Anterior cingulate cortex (tissue), 58 donors: ENCODE measurements around the gene SMAGP.
"Not testable (repeated sequence)": the region's sequence is repeated elsewhere in the genome, so short reads cannot be mapped to it uniquely, and the experiment has no call there.

Experiments
- DNase-seq, 58 donors: peaks; one replicate each; lab custom pipeline; 2025; lab: John Stamatoyannopoulos, UW

Gene SMAGP

DNA sequence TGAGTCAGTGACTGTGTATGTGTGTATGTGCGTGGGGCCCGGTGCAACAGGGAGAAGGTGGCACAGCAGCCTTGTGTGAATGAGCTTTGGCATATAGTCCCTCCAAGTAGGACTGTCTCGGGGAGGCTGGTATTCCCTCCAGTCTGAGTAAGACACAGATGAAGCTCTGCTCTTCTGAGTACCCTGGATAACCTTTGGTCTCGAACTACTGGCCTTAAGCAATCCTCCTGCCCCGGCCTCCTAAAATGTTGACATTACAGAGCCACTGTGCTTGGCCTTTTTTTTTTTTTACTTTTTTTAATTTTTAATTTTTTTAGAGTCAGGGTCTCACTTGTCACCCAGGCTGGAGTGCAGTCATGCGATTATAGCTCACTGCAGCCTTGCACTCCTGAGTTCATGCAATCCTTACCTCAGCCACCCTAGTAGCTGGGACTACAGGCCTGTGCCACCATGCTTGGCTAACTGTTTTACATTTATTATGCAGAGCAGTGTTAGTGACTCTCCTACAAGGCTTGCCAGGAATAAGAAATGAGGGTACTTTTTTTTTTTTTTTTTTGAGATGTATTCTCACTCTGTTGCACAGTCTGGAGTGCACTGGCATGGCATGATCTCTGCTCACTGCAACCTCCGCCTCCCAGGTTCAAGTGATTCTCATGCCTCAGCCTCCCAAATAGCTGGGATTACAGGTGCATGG, 41.0 kb downstream of the SMAGP start:
- no peak for DNase-seq

DNA sequence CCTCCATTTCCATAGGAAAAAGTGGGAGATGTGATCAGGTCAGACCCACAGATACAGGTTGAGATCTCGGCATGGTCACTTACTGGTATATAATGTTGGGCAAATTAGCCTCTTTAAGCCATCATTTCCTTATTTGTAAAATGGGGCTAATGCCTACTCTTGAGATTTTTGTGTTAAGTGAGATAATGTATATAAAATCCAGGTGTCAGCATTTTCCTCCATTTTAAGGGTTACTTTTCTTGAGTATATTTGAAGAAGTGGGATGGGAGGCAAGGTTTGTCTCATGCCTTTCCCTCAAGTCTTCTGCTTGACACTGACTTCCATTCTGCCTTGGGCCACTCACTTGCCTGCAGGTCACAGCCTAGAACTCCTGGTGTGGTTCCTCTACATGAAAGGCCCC, 42.3 kb downstream of the SMAGP start:
- DNase-seq = no peak

DNA sequence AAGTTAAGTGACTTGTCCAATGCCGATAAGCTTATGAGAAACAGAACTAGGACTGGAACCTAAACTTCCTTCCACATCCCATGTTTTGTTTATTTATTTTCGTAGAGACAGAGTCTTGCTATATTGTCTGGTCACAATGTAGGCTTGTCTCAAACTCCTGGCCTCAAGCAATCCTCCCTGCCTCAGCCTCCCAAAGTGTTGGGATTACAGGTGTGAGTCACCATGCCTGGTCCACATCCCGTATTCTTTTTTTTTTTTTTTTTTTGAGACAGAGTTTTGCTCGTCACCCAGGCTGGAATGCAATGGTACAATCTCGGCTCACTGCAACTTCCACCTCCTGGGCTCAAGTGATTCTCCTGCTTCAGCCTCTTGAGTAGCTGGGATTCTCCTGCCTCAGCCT, 43.1 kb downstream of the SMAGP start:
- DNase-seq = not testable (repeated sequence)

DNA sequence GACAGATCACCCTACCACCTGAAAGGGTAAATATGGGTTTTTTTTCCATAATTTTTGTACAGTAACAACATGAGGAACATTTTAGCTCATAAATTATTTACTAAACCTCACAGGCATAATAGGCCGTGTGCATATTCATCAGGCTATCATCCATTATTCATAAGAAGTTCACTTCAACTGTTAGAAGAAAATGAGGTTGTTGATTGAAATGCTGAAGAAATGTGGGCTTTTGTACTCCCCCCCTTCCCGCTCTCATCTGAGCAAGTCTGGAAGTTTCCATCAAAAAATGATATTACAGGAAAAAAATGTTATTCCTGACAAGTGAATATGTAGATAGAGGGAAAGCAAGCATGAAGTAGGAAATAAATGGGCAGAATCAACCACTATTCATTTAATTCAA, 44.4 kb downstream of the SMAGP start:
- DNase-seq = no peak

DNA sequence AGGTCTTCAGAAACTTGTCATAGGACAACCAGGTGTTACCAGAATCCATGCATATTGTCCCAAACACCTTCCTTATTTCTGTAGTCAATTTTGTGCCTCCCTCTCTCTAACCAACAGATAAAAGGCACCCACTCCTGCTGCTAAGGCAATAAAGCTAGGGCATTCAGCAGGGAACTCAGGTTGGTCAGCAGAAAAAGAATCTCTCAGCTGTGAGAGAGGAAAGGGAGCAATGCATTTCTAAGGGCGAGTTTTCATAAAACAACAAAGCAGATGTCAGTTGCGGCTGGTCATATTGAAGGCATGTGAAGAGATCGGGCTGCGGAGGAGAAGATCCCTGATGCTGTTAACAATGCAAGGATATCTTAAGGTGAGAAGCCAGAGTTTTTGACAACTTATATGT, 45.0 kb downstream of the SMAGP start:
- DNase-seq = no peak

DNA sequence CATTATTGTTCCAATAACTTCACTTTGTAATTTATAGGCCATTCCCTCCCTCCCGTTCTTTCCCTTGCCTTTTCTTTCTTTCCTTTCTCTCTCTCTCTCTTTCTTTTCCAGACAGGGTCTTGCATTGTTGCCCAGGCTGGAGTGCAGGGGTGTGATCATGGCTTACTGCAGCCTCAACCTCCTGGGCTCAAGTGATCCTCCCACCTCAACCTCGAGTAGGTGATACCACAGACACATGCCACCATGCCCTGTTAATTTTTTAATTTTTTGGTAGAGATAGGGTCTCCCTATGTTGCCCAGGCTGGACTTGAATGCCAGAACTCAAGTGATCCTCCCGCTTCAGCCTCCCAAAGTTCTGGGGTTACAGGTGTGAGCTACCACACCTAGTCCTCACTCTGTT, 45.6 kb downstream of the SMAGP start:
- DNase-seq = no peak

DNA sequence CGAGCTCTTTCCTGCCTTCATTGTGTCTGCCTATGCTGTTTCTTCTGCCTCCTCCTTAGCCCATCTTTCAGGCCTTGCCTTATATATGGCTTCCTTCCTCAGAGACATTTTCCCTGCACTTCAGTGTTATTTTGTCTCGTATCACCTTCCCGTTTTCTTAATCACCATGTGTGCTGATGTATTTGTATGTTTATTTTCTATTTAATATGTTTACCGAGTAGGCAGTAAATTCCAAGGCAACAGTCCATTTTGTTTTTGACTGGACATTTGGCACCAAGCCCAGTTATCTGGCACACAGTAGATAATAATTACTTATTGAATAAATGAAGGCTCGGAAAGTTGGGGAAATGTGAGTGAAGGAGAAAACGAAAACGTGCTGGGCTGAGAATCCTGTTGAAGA, 47.8 kb downstream of the SMAGP start:
- DNase-seq = peak in 1 of 58 donors; percentile 21

DNA sequence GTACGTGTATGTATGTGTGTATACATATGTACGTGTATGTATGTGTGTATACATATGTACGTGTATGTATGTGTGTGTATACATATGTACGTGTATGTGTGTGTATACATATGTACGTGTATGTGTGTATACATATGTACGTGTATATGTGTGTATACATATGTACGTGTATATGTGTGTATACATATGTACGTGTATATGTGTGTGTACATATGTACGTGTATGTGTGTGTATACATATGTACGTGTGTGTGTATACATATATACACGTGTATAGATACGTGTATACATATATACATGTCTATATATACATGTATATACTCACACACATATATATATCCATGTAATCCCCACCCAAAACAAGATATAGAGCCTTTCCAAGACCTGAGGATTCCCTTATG, 50.4 kb downstream of the SMAGP start:
- not testable (repeated sequence) for DNase-seq

DNA sequence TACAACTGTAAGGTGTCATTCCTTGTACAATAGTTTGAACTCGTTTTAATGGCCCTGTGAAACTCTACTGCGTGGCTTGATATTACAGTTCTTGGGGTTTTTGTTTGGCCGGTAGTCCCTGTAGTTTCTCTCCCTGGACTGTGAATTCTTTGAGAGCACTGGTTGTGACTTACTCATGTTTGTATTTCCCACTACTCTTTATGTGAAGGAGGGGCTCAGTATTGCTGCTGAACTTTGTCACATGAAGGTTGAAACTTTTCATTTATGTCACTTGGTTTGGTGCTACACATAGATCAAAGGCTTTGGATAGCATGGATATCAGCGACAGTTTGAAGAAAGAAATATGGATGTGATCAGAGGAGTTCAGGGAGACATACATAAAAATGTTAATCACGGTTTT, 50.9 kb downstream of the SMAGP start:
- no peak for DNase-seq

DNA sequence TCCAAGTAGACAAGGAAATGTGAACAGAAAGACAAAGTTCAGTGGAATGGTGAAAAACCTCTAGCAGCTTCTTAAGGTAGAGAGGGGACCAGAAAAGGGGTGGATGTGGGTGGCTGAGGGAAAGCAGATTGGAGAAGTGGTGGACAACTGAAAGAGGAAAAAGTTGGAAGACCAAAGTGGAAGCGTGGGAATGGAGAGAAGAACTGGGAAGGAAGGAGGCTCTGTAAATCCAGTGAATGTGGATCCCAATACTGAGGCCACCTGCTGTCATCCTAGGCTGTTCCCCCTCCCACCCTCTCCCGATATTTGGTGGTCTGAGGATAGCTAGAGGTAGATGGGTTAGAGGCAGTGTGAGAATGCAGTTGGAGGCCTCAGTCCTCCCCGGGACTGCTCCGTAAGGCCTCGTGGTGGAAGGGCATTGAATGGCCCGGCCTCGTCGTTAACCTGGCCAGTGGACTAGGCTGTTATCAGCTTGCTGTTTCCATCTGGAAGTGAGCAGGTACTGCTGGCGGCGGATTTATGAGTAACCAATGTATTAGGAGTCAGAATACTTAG, 51.5 kb downstream of the SMAGP start:
- DNase-seq = no peak

DNA sequence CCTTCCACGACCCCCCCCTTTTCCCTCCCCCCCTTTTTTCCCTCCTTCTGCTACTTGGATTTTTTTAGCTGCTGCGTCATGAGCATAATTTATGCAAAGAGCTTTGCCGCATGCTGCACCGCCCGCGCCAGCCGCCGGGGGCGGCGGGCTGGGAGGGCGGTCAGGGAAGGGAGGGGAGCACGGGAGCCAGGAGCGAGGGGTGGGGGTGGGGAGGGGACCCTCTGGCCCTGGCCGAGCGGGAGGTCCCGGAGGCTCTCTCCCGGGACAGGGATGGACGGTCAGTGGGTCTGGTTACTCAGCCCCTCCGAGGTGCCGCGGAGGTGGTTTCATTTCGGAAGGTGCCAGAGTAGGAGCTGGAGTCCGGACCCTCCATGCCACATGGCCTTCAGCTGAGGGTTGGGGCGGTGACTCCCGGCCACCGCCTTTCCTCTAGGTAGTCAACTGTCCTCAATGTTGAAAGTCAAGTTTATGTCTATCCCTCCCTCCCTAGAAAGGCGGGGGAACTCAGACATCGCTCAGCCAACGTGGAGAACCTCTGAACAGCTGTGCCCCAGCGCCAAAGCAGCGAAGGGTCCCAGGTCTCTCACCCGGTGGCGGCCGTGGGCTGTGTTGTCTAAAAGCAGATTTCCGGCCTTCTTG, 52.1 kb downstream of the SMAGP start, which contains the start of gene POU6F1:
POU6F1 (minus strand) TSS at position 95 of the 639 bp plus-strand sequence. CDS start 11,226 bp downstream, outside the sequence.
- peak in 56 of 58 donors; percentile 10 to 82 (median 60) for DNase-seq

DNA sequence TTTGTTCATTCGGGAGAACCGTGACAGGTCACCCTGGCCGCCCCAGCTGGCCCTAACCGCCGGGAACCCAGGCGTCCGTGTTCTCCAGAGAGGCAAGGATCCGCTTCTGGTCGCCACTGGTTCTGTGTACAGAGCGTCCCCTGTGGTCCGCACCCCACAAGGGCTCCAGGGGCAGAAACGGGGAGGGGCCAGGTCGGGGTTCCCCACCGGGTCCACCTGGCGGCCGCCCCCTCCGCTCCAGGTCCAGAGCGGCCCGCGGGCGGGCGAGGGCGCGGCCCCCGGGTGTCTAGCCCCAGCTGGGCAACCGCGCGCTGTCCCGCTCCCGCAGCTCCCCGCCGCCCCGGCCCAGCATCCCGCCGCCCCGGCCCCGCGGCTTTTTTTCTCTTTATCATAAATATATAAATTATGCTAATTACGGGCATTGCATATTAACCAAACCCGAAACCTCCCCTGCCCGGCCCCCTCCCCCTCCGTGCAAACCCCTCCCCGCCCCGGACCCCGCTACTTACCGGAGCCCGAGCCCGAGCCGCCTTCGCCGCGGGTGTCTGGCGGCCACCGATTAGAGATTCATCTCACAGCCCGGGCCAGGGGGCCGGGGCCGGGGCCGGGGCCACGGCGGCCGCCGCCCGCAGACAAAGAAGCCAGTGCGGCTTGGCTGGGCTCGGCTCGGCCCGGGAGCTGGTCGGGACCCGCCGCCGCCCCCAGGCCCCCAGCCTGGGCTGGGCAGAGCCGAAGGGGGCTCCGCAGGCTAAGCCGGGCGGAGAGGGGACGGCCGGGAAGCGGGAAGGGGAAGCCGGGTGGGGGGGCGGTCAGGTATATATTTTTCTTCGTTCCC, 52.9 kb downstream of the SMAGP start:
- peak in 50 of 58 donors; percentile 21 to 79 (median 58) for DNase-seq

DNA sequence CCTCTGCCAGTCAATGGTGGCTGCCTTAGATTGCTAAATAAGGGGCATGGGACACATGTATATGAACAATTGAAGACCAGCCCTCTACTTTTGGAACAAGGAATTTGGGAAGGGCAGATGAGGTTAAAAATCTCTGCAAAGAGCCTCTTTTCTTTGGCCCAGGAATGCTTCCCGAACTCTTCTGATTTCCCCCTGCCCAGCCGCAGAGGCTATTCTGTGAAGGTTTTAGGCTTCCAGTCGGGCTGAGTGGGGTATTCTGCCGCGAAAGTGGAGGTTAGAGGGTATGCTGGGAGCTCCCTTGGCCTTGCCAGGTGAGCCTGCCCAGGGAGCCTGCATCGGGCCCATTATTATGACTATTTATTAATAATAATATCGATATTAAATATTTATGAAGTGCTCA, 53.6 kb downstream of the SMAGP start:
- peak in 1 of 58 donors; percentile 43 for DNase-seq

DNA sequence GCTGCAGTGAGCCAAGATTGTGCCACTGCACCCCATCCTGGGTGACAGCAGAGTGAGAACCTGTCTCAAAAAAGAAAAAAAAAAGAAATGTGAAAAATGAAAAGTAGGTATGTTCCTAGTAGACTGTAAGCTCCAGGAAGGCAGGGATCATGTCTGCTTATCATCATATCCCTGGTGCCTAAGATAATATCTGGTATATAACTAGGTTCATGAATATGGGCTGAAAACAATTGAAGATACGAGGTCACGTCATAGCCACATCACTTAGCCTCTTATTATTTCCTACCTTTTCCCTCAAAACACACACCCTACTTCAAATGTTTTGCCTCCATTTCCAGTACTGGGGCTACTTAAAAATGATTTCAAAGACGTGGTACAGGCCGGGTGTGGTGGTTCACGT, 55.3 kb downstream of the SMAGP start:
- no peak for DNase-seq

DNA sequence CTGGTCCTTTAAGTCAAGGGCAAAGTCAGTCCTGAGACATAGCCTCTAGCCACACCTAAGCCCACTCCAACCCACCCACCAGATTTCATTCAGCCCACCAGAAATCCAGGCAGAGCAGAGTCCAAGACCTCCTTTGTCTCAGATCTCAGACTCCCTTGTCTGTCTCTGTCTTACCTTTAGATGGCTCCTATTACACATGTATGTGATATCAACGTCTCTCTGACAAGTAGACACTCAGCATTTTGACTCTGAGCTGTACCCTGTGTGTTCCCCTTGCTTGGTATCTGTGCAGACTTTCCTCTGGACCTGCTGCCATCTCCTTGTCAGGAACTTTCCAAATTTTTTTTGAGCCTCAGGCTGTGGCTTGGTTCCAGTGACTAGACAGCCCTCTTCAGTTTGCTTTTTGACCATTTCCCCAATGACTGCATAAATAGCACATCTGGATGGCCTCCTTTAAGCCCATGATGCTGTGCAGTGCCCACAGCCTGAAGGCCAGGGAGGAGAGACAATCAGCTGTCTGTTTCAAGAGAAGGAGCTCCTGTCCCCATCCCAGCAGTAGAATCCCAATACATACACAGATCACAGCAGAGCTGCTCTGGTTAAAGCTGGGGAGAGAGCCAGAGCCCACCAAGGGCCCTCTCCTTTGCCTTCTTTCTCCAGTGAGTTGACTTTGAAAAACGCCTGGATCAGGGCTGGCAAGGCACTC, 59.4 kb downstream of the SMAGP start:
- peak in 32 of 58 donors; percentile 7 to 74 (median 32) for DNase-seq

DNA sequence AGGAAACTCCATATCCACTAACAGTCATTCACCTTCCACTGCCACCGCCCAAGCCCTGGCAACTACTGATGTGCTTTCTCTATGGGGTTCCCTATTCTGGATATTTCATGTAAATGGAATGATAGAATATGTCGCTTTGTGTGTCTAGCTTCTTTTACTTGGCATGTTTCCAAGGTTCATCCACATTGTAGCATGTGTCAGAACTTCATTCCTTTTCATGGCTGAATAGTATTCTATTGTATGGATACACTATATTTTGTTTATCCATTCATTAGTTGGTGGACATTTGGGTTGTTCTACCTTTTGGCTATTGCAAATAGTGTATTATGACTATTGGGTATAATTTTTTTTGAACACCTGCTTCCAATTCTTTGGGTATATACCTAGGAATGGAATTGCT, 61.0 kb downstream of the SMAGP start:
- no peak for DNase-seq

DNA sequence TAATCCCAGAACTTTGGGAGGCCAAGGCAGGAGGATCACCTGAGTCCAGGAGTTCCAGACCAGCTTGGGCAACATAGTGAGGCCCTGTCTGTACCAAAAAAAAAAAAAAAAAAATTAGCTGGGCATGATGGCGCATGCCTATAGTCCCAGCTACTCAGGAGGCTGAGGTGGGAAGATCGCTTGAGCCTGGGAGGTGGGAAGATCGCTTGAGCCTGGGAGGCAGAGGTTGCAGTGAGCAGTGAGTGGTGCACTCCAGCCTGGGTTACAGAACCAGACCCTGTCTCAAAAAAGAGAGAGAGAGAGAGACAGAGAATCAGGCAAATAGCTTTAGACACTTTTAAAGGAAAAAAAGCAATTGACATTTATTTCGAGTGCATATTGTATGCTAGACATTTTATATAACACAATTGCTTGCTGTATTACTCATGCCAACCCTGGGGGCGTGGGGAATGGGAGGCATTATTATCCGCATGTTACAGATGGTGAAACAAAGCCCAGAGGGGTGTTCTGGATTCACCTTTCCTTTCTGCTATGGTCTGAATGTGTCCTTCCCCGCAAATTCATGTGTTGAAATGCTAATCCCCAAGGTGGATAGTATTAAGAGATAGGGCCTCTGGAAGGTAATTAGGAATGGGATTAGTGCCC, 62.1 kb downstream of the SMAGP start:
- DNase-seq = no peak

DNA sequence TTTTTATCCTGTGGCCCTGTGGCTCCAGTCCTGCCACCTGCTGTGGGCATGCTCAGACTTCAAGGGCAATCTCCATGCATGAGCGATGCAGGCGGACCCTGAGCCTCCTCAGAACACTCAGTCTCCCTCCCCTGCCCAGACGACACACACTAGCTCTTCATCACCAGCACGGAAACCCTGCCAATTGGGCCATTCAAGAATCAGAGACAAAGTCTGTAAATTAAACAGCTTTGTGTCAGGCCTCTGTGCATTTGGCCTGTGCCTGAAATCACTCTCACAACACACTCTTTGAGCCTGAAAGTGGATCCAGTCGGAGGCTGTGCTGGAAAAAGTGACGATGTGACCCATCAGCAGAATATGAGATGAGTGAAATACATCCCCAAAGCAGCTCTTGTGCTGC, 64.9 kb downstream of the SMAGP start:
- peak in 23 of 58 donors; percentile 7 to 59 (median 33) for DNase-seq

DNA sequence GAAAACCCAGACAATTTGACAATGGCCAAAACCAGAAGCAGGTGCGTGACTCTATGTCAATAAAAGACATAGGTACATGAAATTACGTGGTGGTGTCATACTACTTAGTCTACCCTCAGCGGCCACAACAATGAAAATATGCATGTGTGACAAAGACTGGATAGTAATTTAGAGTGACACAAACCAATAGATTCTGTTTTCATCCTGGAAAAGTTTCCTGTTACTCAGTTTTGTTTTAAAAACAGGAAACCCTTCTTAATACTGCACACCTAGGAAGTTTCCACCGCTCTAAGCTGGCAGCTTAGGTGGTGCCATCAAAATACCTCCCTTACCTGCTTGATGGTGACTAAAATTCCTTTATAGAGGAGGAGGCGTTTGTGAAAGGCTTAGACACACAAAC, 67.5 kb downstream of the SMAGP start:
- DNase-seq = no peak

DNA sequence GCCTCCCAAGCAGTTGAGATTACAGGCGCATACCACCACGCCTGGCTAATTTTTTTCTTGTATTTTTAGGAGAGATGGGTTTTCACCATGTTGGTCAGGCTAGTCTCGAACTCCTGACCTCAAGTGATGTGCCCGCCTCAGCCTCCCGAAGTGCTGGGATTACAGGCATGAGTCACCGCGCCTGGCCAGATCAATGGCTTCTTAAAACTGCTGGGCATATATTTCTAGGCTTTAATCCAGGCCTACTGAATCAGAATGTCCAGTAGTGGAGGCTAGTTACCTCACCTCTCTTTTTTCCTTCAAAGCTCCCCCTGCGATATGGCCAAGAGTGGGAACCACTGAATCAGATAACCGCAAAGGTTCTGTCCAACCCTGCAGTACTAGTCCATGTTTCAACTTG, 69.4 kb downstream of the SMAGP start:
- DNase-seq = no peak
